ENCODE results near the gene MOV10. TPM values are rescaled to one million over a fixed set of nuclear protein-coding genes. Genes with fewer than 3 reads are reported as not detected.

The MOV10 gene
- total and polyA plus RNA-seq, 9 of the 15 experiments (the other 6 are each of a cell fraction or from before 2014, with no cell fraction given) = 16.7 to 105 (median 49.5) TPM

GRCh38 chr1:112674986-112675727 lies 698 bp downstream of the MOV10 start (continued):
- no peak for TF ChIP-seq STAT5B (CRISPR knock-in tag; IDR thresholded peaks at IDR 0.05)
- no peak for TF ChIP-seq FOS (IDR thresholded peaks at IDR 0.05; ENCODE audit: extremely low read depth, insufficient read length)
- TF ChIP-seq ZBTB17 (CRISPR knock-in tag; IDR thresholded peaks at IDR 0.05) = no peak; the same call in 1 of the 2 replicates
- TF ChIP-seq RAD51 (IDR thresholded peaks at IDR 0.05; ENCODE audit: borderline replicate concordance, low read depth) = no peak
- no peak; the same call in 1 of the 2 replicates for TF ChIP-seq NFRKB (IDR thresholded peaks at IDR 0.05; ENCODE audit: low read depth)
- no peak for TF ChIP-seq SIN3A (IDR thresholded peaks at IDR 0.05; ENCODE audit: borderline replicate concordance in 2 of 2, control insufficient read depth in 1 of 2, low read depth in 2 of 2, low read length in 2 of 2)
- peak; percentile 14 for TF ChIP-seq PHF20 (IDR thresholded peaks at IDR 0.05; ENCODE audit: partially characterized antibody)
- TF ChIP-seq MEF2A (IDR thresholded peaks at IDR 0.05; ENCODE audit: control insufficient read depth, low read depth, low read length) = no peak
- no peak for TF ChIP-seq HNRNPK (IDR thresholded peaks at IDR 0.05; ENCODE audit: low read depth, low read length, poor library complexity, severe bottlenecking)
- TF ChIP-seq TCFL5 (CRISPR knock-in tag; conservative IDR thresholded peaks at IDR 0.05) = no peak
- no peak for TF ChIP-seq TEAD4 (IDR thresholded peaks at IDR 0.05; ENCODE audit: low read length)
- TF ChIP-seq TEAD4 (CRISPR knock-in tag; IDR thresholded peaks at IDR 0.05; ENCODE audit: borderline replicate concordance) = no peak; the same call in 1 of the 2 replicates
- no peak for TF ChIP-seq NKRF (IDR thresholded peaks at IDR 0.05; ENCODE audit: borderline replicate concordance)
- TF ChIP-seq FOXO4 (CRISPR knock-in tag; IDR thresholded peaks at IDR 0.05) = no peak
- TF ChIP-seq SMARCA5 (IDR thresholded peaks at IDR 0.05) = no peak
- TF ChIP-seq ZNF57 (CRISPR knock-in tag; IDR thresholded peaks at IDR 0.05) = no peak
- TF ChIP-seq RBM25 (IDR thresholded peaks at IDR 0.05; ENCODE audit: low read depth, low read length, severe bottlenecking) = no peak
- TF ChIP-seq IRF9 (tag; IDR thresholded peaks at IDR 0.05) = no peak
- TF ChIP-seq STAG1 (CRISPR knock-in tag; IDR thresholded peaks at IDR 0.05; ENCODE audit: borderline replicate concordance) = no peak
- no peak for TF ChIP-seq CREB5 (CRISPR knock-in tag; IDR thresholded peaks at IDR 0.05)
- TF ChIP-seq MAFG (tag; conservative IDR thresholded peaks at IDR 0.05) = no peak
- peak; percentile 47; the same call in 1 of the 2 replicates for TF ChIP-seq POLR2AphosphoS5 (IDR thresholded peaks at IDR 0.05; ENCODE audit: control insufficient read depth, insufficient read depth, low read depth, low read length)
